SJSA1 (cell line): Measurements from ENCODE around the gene PHF2. TPM values are rescaled to one million over a fixed set of nuclear protein-coding genes. Genes with fewer than 3 reads are reported as not detected.

Source experiments
- DNase-seq, 2 experiments: peaks; one replicate each; pipeline ENCODE4 v3.0.0-alpha.2; 2015 to 2020; ENCODE audit warnings: low spot score in 2 of 2, low read depth in 1 of 2
- H3K27ac ChIP-seq: fragments of 250-450 bp; sonication (Bioruptor Pico); 2 replicates; pipeline ENCODE4 v1.5.1; 2020; ENCODE audit warnings: mild to moderate bottlenecking, moderate library complexity
- H3K27me3 ChIP-seq: fragments of 250-450 bp; sonication (Bioruptor Pico); replicated peaks from 2 replicates; pipeline ENCODE4 v1.5.1; 2020; ENCODE audit warnings: mild to moderate bottlenecking, moderate library complexity
- H3K36me3 ChIP-seq: fragments of 250-450 bp; sonication (Bioruptor Pico); 2 replicates; pipeline ENCODE4 v1.5.1; 2020; ENCODE audit warnings: mild to moderate bottlenecking
- H3K4me1 ChIP-seq: fragments of 250-450 bp; sonication (Bioruptor Pico); replicated peaks from 2 replicates; pipeline ENCODE4 v1.6.1; 2021; ENCODE audit warnings: mild to moderate bottlenecking
- H3K4me3 ChIP-seq: fragments of 250-450 bp; sonication (Bioruptor Pico); 2 replicates; pipeline ENCODE4 v1.5.1; 2020; ENCODE audit warnings: mild to moderate bottlenecking
- H3K9me3 ChIP-seq: fragments of 250-450 bp; sonication (Bioruptor Pico); replicated peaks from 2 replicates; pipeline ENCODE4 v1.5.1; 2020; ENCODE audit warnings: mild to moderate bottlenecking
- total RNA-seq: library from RNA; depleted of rRNA; stranded (reverse); fragments of >200 nt; shearing (Covaris generic); gene quantifications from 2 replicates; pipeline ENCODE4 v1.2.3, GENCODE V29; 2014

PHF2 gene
- total RNA-seq, 1 experiment from 2014 or later = 19.9 TPM

- Histone ChIP-seq H3K36me3 (no peaks in the 10 kb centered on the region), H3K27ac (no peak overlapping the region), H3K27me3 (no peaks in the 10 kb centered on the region), H3K9me3 (no peaks in the 10 kb centered on the region), H3K4me1 (no peaks in the 10 kb centered on the region), H3K4me3 (no peak overlapping the region)
- no peak for DNase-seq
Measured at GRCh38 chr9:93698140-93698908, 121.9 kb downstream of the PHF2 start.

GRCh38 chr9:93699650-93700049 lies 123.3 kb downstream of the PHF2 start:
- Histone ChIP-seq H3K27ac (no peak overlapping the region), H3K4me3 (no peak overlapping the region), H3K36me3 (no peaks in the 10 kb centered on the region), H3K9me3 (no peaks in the 10 kb centered on the region), H3K4me1 (no peaks in the 10 kb centered on the region), H3K27me3 (no peaks in the 10 kb centered on the region)
- no peak for DNase-seq

GRCh38 chr9:93701494-93702218 lies 125.3 kb downstream of the PHF2 start:
- DNase-seq = no peak

GRCh38 chr9:93702261-93702660 lies 125.9 kb downstream of the PHF2 start:
- no peaks in the 10 kb centered on the region for H3K36me3 ChIP-seq

More at GRCh38 chr9:93701494-93702218, 125.3 kb downstream of the PHF2 start:
- Histone ChIP-seq H3K4me3 (no peak overlapping the region), H3K9me3 (no peaks in the 10 kb centered on the region), H3K27me3 (no peaks in the 10 kb centered on the region), H3K36me3 (no peaks in the 10 kb centered on the region), H3K4me1 (no peaks in the 10 kb centered on the region), H3K27ac (no peak overlapping the region)

GRCh38 chr9:93708289-93708986 lies 132.1 kb downstream of the PHF2 start:
- Histone ChIP-seq H3K27me3 (no peaks in the 10 kb centered on the region), H3K27ac (no peak overlapping the region), H3K4me1 (no peaks in the 10 kb centered on the region), H3K9me3 (no peaks in the 10 kb centered on the region), H3K4me3 (no peak overlapping the region), H3K36me3 (no peaks in the 10 kb centered on the region)
- DNase-seq = no peak

More at GRCh38 chr9:93702261-93702660, 125.9 kb downstream of the PHF2 start:
- no peak for DNase-seq
- no peaks in the 10 kb centered on the region for H3K4me1 ChIP-seq
- no peak overlapping the region for H3K4me3 ChIP-seq
- no peaks in the 10 kb centered on the region for H3K9me3 ChIP-seq
- no peaks in the 10 kb centered on the region for H3K27me3 ChIP-seq
- no peak overlapping the region for H3K27ac ChIP-seq

- no peak for DNase-seq
- no peaks in the 10 kb centered on the region for H3K36me3 ChIP-seq
- no peaks in the 10 kb centered on the region for H3K9me3 ChIP-seq
- no peaks in the 10 kb centered on the region for H3K4me1 ChIP-seq
- H3K27me3 ChIP-seq = no peaks in the 10 kb centered on the region
- H3K27ac ChIP-seq = no peak overlapping the region
- H3K4me3 ChIP-seq = no peak overlapping the region
Measured at GRCh38 chr9:93708987-93709302, 132.6 kb downstream of the PHF2 start.

GRCh38 chr9:93709600-93710369 lies 133.4 kb downstream of the PHF2 start:
- Histone ChIP-seq H3K9me3 (no peaks in the 10 kb centered on the region), H3K27ac (no peak overlapping the region), H3K4me3 (no peak overlapping the region), H3K4me1 (no peaks in the 10 kb centered on the region), H3K36me3 (no peaks in the 10 kb centered on the region), H3K27me3 (no peaks in the 10 kb centered on the region)
- no peak for DNase-seq

GRCh38 chr9:93710370-93710723 lies 134.0 kb downstream of the PHF2 start:
- Histone ChIP-seq H3K9me3 (no peaks in the 10 kb centered on the region), H3K4me3 (no peak overlapping the region), H3K27ac (no peak overlapping the region), H3K4me1 (no peaks in the 10 kb centered on the region), H3K27me3 (no peaks in the 10 kb centered on the region), H3K36me3 (no peaks in the 10 kb centered on the region)
- no peak for DNase-seq

- no peak for DNase-seq
- no peaks in the 10 kb centered on the region for H3K9me3 ChIP-seq
- no peaks in the 10 kb centered on the region for H3K27me3 ChIP-seq
- H3K27ac ChIP-seq = no peak overlapping the region
- H3K4me3 ChIP-seq = no peak overlapping the region
- no peaks in the 10 kb centered on the region for H3K36me3 ChIP-seq
- no peaks in the 10 kb centered on the region for H3K4me1 ChIP-seq
Measured at GRCh38 chr9:93711002-93711401, 134.6 kb downstream of the PHF2 start.

- Histone ChIP-seq H3K9me3 (no peaks in the 10 kb centered on the region), H3K27ac (no peak overlapping the region), H3K36me3 (no peaks in the 10 kb centered on the region), H3K4me1 (no peaks in the 10 kb centered on the region), H3K27me3 (no peaks in the 10 kb centered on the region), H3K4me3 (no peak overlapping the region)
- no peak for DNase-seq
Measured at GRCh38 chr9:93712896-93713295, 136.5 kb downstream of the PHF2 start.

GRCh38 chr9:93713716-93714115 lies 137.3 kb downstream of the PHF2 start:
- H3K36me3 ChIP-seq = no peaks in the 10 kb centered on the region
- no peak overlapping the region for H3K4me3 ChIP-seq
- no peaks in the 10 kb centered on the region for H3K4me1 ChIP-seq
- H3K27ac ChIP-seq = no peak overlapping the region
- no peaks in the 10 kb centered on the region for H3K27me3 ChIP-seq
- no peak for DNase-seq
- no peaks in the 10 kb centered on the region for H3K9me3 ChIP-seq

GRCh38 chr9:93721417-93721965 lies 145.1 kb downstream of the PHF2 start:
- Histone ChIP-seq H3K27me3 (no peaks in the 10 kb centered on the region), H3K4me1 (no peaks in the 10 kb centered on the region), H3K4me3 (no peak overlapping the region), H3K9me3 (no peaks in the 10 kb centered on the region), H3K36me3 (no peaks in the 10 kb centered on the region), H3K27ac (no peak overlapping the region)
- no peak for DNase-seq

- H3K4me3 ChIP-seq = no peak overlapping the region
- no peaks in the 10 kb centered on the region for H3K4me1 ChIP-seq
- H3K27me3 ChIP-seq = no peaks in the 10 kb centered on the region
- H3K36me3 ChIP-seq = no peaks in the 10 kb centered on the region
- no peak for DNase-seq
- H3K27ac ChIP-seq = no peak overlapping the region
- no peaks in the 10 kb centered on the region for H3K9me3 ChIP-seq
Measured at GRCh38 chr9:93724852-93725251, 148.5 kb downstream of the PHF2 start.
